K562 (cell line): Measurements from ENCODE around the gene DPM1.

Experiments used
- BRCA1 ChIP-seq, 2 experiments: fragments of 450-650 bp in 1 of 2; sonication (generic) in 1 of 2; formaldehyde crosslinking in 1 of 2; IDR thresholded peaks; 2 replicates each; pipeline versions ENCODE4 v1.5.0 to v1.6.1; 2017 to 2020; ENCODE audit warnings: mild to moderate bottlenecking in 1 of 2, missing genetic modification reagents in 1 of 2
- TEAD4 ChIP-seq, 2 experiments: sonication (generic) in 1 of 2; formaldehyde crosslinking in 1 of 2; IDR thresholded peaks; 2 replicates each; pipeline versions ENCODE4 v1.6.1 to v1.8.0; 2012 to 2022; ENCODE audit warnings: borderline replicate concordance in 1 of 2, inconsistent platforms in 1 of 2, low read length in 1 of 2, mild to moderate bottlenecking in 1 of 2, missing genetic modification reagents in 1 of 2

- no peak for TF ChIP-seq TEAD4 (IDR thresholded peaks at IDR 0.05; ENCODE audit: low read length)
- no peak for TF ChIP-seq TEAD4 (CRISPR knock-in tag; IDR thresholded peaks at IDR 0.05; ENCODE audit: borderline replicate concordance)
- TF ChIP-seq BRCA1 (IDR thresholded peaks at IDR 0.05) = no peak
- no peak for TF ChIP-seq BRCA1 (CRISPR knock-in tag; IDR thresholded peaks at IDR 0.05)
These were observed 67.2 kb downstream of the DPM1 start for GRCh38 chr20:50891138-50891537.
